ENCODE results near the gene POLR1G.

The POLR1G gene

GRCh38 chr19:45403272-45403671 is 3.2 kb upstream of the POLR1G start:
- H2AFZ ChIP-seq (ENCODE audit: low read length): no peak overlapping the region
- H3K79me2 ChIP-seq (ENCODE audit: low read length): peaks cover 18% of the 10 kb centered on the region
- H4K20me1 ChIP-seq (ENCODE audit: insufficient read depth, low read length): no peaks in the 10 kb centered on the region
- H3K27ac ChIP-seq (ENCODE audit: low read length): no peak overlapping the region
- no peak overlapping the region for H3K4me3 ChIP-seq (ENCODE audit: low read length)
- H3K4me2 ChIP-seq (ENCODE audit: low read depth, low read length): no peak overlapping the region
- H3K27me3 ChIP-seq (replicated peaks; ENCODE audit: insufficient read depth, low read length): no peaks in the 10 kb centered on the region
- no peaks in the 10 kb centered on the region for H3K9me3 ChIP-seq (replicated peaks; ENCODE audit: insufficient read depth, low read length)
- H3F3A ChIP-seq (ENCODE audit: insufficient read depth, low read length): no peaks in the 10 kb centered on the region
- TF ChIP-seq EZH2phosphoT487 (IDR thresholded peaks at IDR 0.05; ENCODE audit: low read length) (no peak), EZH2 (optimal IDR thresholded peaks at IDR 0.05; ENCODE audit: low read depth, low read length) (no peak)
- TF ChIP-seq, protein P1, sequence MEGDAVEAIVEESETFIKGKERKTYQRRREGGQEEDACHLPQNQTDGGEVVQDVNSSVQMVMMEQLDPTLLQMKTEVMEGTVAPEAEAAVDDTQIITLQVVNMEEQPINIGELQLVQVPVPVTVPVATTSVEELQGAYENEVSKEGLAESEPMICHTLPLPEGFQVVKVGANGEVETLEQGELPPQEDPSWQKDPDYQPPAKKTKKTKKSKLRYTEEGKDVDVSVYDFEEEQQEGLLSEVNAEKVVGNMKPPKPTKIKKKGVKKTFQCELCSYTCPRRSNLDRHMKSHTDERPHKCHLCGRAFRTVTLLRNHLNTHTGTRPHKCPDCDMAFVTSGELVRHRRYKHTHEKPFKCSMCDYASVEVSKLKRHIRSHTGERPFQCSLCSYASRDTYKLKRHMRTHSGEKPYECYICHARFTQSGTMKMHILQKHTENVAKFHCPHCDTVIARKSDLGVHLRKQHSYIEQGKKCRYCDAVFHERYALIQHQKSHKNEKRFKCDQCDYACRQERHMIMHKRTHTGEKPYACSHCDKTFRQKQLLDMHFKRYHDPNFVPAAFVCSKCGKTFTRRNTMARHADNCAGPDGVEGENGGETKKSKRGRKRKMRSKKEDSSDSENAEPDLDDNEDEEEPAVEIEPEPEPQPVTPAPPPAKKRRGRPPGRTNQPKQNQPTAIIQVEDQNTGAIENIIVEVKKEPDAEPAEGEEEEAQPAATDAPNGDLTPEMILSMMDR (IDR thresholded peaks at IDR 0.05; ENCODE audit: low read length): no peak
- DNase-seq: no peak
- no peaks in the 10 kb centered on the region for H3K9me2 ChIP-seq (replicated peaks; ENCODE audit: insufficient read depth, low read length)
- H3K4me1 ChIP-seq (ENCODE audit: low read length): no peaks in the 10 kb centered on the region
- no peaks in the 10 kb centered on the region for H3K36me3 ChIP-seq (replicated peaks; ENCODE audit: insufficient read depth, low read length)
- no peak overlapping the region for H3K9ac ChIP-seq (ENCODE audit: low read length)

- Histone ChIP-seq H3K79me2 (ENCODE audit: low read length) (peaks cover 25% of the 10 kb centered on the region), H3K9me3 (replicated peaks; ENCODE audit: insufficient read depth, low read length) (no peaks in the 10 kb centered on the region), H3K4me1 (ENCODE audit: low read length) (no peaks in the 10 kb centered on the region), H3K9me2 (replicated peaks; ENCODE audit: insufficient read depth, low read length) (no peaks in the 10 kb centered on the region), H3K36me3 (replicated peaks; ENCODE audit: insufficient read depth, low read length) (no peaks in the 10 kb centered on the region), H3K27me3 (replicated peaks; ENCODE audit: insufficient read depth, low read length) (no peaks in the 10 kb centered on the region), H3K4me2 (ENCODE audit: low read depth, low read length) (peak overlapping the region; percentile 98), H4K20me1 (ENCODE audit: insufficient read depth, low read length) (no peaks in the 10 kb centered on the region), H3K9ac (ENCODE audit: low read length) (peak overlapping the region; percentile 89; the same call in 1 of the 2 replicates), H2AFZ (ENCODE audit: low read length) (peak overlapping the region; percentile 93), H3F3A (ENCODE audit: insufficient read depth, low read length) (no peaks in the 10 kb centered on the region), H3K27ac (ENCODE audit: low read length) (no peak overlapping the region), H3K4me3 (ENCODE audit: low read length) (peak overlapping the region; percentile 95)
- peak; percentile 76 for DNase-seq
- TF ChIP-seq EZH2phosphoT487 (IDR thresholded peaks at IDR 0.05; ENCODE audit: low read length): no peak
- TF ChIP-seq, protein P1 (IDR thresholded peaks at IDR 0.05; ENCODE audit: low read length): peak; percentile 75
These were observed 2.5 kb upstream of the POLR1G start for GRCh38 chr19:45403781-45404556.

DNA sequence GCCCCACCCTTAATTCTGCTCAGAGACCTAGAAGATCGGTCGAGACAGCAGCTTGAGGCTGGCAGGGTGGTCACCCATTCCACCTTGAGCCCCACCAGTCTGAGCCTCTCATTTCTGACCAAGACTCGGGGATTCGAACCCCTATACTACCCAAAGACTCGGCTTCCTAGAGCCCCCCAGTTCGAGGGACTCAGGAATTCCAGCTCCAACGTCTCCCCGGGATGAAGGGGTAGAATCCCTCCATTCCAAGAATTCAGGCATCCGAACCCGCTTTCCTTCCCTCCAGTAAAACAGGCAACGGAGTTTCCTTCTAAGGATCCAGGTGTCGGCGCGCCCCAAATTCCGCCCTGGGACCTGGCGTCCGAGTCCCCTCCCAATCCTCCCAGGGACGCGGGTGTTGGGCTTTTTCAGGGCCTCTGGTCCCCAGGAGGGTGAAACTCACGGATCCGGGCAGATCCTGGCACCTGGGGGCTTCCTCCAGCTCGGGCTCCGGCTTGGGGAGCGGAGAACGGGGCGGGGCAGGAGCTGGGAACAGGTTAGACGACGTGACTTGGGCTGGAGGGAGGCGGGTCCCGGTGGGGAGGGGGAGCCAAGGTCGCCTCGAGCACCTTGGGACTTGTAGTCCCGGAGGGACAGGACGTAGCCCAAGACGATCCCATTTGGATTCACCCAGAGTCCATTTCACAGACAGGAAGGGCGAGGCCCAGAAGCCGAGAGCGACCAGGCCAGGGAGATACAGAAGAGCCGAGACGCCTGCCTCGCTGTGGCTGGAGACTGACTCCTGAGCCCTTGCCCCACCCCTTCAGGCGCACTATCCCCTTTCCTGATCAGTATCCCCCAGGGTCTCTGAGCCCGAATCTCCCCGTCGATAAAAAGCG is 1.6 kb upstream of the POLR1G start, which contains the start of gene PPP1R13L:
PPP1R13L (minus strand) TSS at position 513 of the 878 bp plus-strand sequence. CDS start 6,751 bp downstream, outside the sequence.
- Histone ChIP-seq H3K36me3 (replicated peaks; ENCODE audit: insufficient read depth, low read length) (no peaks in the 10 kb centered on the region), H3K9me3 (replicated peaks; ENCODE audit: insufficient read depth, low read length) (no peaks in the 10 kb centered on the region), H2AFZ (ENCODE audit: low read length) (peak within 1 kb of the TSS; percentile 93), H3K79me2 (ENCODE audit: low read length) (peaks cover 28% of the 10 kb centered on the region), H3K9me2 (replicated peaks; ENCODE audit: insufficient read depth, low read length) (no peaks in the 10 kb centered on the region), H3K4me3 (ENCODE audit: low read length) (peak within 1 kb of the TSS; percentile 95), H4K20me1 (ENCODE audit: insufficient read depth, low read length) (no peaks in the 10 kb centered on the region), H3K27ac (ENCODE audit: low read length) (peak within 1 kb of the TSS; percentile 75; the same call in 1 of the 2 replicates), H3K4me2 (ENCODE audit: low read depth, low read length) (peak within 1 kb of the TSS; percentile 98), H3K9ac (ENCODE audit: low read length) (peak within 1 kb of the TSS; percentile 89), H3F3A (ENCODE audit: insufficient read depth, low read length) (no peaks in the 10 kb centered on the region), H3K27me3 (replicated peaks; ENCODE audit: insufficient read depth, low read length) (no peaks in the 10 kb centered on the region), H3K4me1 (ENCODE audit: low read length) (no peaks in the 10 kb centered on the region)
- TF ChIP-seq EZH2phosphoT487 (IDR thresholded peaks at IDR 0.05; ENCODE audit: low read length): no peak
- no peak for TF ChIP-seq EZH2 (optimal IDR thresholded peaks at IDR 0.05; ENCODE audit: low read depth, low read length)
- TF ChIP-seq, protein P1 (IDR thresholded peaks at IDR 0.05; ENCODE audit: low read length): no peak
- peak; percentile 60 for DNase-seq
